H7 (cell line): ENCODE results near the gene MGARP. TPM values are rescaled to one million over a fixed set of nuclear protein-coding genes. Genes with fewer than 3 reads are reported as not detected.

Source experiments
- total RNA-seq: library from RNA; depleted of rRNA; stranded (reverse); fragments of >200 nt; shearing (Covaris generic); gene quantifications from 2 replicates; pipeline ENCODE4 v1.2.3, GENCODE V29; 2014; rRNA removed

The MGARP gene
- total RNA-seq, 1 experiment from 2014 or later, result 0.21 TPM

Other genes starting within 250 kb of the MGARP start
- 29.9 and 45.6 TPM in 2 replicates for gene ELF2, start 103.0 kb downstream of the MGARP start, total RNA-seq
- gene NAA15, start 21.3 kb upstream of the MGARP start, total RNA-seq, result 60.5 and 68.7 TPM in 2 replicates
- gene NDUFC1, start 22.3 kb upstream of the MGARP start, total RNA-seq, result 78.0 and 82.2 TPM in 2 replicates
- 5.6 and 7.9 TPM in 2 replicates for gene RAB33B, start 173.9 kb upstream of the MGARP start, total RNA-seq